Measurements from ENCODE around the gene WNT3A.

WNT3A gene

DNA sequence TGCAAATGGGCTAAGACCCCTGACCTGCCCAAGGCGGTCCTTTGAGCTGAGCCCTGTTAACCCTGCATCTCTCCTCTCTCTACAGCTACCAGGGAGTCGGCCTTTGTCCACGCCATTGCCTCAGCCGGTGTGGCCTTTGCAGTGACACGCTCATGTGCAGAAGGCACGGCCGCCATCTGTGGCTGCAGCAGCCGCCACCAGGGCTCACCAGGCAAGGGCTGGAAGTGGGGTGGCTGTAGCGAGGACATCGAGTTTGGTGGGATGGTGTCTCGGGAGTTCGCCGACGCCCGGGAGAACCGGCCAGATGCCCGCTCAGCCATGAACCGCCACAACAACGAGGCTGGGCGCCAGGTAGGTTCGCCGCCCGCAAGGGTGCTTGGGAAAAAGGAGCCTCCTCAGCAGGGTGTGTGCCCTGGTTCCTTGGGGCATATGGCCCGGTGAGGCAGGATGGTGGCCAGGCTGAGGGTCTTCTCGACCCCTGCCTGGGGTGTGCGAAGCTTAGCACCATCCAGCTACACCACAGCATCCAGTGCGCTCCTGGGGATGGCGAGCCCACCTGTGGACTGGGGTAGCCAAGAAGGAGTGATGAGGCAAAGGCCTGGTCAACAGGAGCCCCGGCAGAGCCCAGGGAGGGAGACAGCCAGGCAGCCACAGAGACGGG lies 43.9 kb downstream of the WNT3A start:
- DNase-seq, result no peak

DNA sequence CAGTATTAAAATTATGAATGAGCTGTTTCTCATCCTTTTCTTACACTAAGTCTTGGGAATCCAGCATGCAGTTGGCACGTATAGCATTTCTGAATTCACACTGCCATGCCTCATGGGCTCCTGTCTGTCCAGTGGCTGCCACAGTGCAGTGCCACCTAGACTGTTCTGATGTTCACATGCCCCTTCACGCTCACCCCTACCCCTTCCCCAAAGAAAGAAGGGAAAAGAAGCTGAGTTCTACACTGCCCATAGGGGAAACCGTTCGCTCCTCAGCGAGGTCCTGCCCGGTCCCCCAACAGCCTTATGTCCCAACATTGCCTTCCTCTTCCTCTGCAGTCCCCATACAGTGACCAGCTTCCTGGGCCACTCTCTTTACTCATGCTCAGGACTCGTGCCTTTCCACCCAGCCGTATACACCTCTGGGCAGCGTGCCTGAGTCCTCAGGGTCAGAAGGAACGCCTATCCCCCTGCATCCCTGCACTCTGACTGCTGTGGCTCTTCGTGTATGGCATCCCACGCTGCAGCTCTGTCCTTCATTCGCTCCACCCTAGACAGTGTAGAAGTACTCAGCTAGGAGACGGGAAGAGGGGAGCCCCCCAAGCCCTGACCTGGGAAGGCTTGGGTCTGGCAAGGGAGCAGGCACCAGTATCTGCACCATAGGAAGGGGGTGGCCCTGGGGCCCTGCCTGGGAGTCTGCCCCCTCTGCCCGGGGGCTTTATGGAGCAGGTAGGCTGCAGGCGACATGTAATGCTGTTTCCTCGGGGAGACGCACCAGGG lies 51.6 kb downstream of the WNT3A start:
- no peak for DNase-seq

- no peak for DNase-seq
These were observed 52.3 kb downstream of the WNT3A start for GRCh38 chr1:228058949-228059633.

GRCh38 chr1:228059634-228060457 lies 53.0 kb downstream of the WNT3A start:
- peak; percentile 21 to 78 for DNase-seq

GRCh38 chr1:228060458-228061190 lies 53.8 kb downstream of the WNT3A start:
- no peak for DNase-seq

- DNase-seq, result no peak
These were observed 54.8 kb downstream of the WNT3A start for GRCh38 chr1:228061411-228062084.

GRCh38 chr1:228062085-228062791 lies 55.4 kb downstream of the WNT3A start:
- DNase-seq, result no peak

DNA sequence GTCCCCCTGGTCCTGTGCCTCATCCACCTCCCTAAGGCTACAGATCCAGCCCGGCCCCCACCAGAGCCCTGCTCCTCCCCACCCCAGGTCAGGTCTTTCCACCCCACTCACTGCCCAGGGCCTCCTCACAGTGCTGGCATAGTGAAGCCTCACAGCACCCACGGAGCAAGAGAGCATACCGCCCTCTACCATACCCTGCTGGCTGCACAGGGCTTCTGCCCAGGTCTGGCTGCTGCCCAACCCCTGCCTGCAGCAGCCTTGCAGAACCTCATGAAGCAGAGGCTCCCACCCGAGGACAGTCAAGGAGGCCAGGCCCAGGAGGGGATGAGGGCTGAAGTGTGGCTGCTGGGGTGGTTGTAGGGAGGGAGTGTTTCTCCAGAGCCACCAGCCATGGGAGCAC lies 56.0 kb downstream of the WNT3A start:
- DNase-seq, result no peak

- DNase-seq, result no peak
These were observed 56.7 kb downstream of the WNT3A start for GRCh38 chr1:228063251-228064191.

DNA sequence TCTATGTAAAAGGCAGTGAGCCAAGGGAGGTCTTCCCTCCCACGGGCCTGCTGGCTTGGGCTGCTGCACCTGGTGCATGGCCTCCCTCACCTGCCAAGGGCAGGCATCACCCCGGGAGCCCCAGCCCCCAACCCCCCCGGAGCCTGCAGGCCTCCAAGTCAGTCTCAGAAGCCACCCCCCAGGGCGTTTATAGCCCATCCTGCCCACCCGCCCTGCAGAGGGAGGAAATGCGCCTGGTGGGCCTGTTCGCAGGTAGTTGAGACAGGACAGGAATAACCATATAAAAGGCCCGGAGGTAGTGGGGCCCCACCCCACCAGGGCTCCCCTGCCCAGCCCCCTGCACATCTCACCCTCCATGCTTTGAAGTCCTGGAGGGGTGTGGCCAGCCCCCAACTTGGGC lies 57.5 kb downstream of the WNT3A start:
- DNase-seq, result no peak

DNA sequence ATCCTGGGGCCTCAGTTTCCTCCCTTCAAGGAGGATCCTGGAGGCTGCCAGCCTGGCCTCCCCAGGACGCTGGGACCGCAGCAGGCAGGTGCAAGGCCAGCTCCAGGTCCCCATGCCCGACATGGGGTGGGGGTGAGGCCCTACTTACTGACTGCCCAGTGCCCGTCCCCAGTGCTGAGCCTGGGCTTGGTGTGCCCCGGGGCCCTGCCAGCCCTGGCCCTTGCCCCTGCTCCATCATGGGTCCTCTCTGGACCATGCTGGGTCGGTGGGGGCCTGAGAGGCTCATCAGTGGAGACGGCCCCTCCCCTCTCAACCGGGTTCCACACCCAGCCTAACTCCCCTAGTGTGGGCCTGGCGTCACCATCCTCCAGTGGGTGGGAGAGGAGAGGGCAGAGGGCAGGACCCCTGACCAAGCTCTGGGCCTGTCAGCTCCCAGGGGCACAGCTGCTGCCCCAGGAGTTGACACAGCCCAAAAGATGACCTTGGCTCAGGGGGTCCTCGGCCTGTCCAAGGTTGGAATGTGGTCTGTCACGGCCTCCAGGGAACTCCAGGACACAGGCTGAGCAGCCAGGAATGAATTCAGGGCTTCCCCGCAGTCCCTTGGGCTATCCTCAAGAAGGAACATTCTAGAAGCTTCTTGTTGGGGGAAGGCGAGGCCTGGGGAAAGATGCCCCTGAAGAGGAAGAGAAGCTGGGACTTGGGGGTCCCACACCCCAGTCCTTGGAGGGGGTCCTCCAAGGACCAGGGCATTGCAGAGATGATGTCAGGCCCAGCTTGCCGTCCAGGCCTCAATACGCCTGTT lies 58.1 kb downstream of the WNT3A start:
- DNase-seq, result no peak

GRCh38 chr1:228065543-228066347 lies 58.9 kb downstream of the WNT3A start:
- DNase-seq, result no peak

DNA sequence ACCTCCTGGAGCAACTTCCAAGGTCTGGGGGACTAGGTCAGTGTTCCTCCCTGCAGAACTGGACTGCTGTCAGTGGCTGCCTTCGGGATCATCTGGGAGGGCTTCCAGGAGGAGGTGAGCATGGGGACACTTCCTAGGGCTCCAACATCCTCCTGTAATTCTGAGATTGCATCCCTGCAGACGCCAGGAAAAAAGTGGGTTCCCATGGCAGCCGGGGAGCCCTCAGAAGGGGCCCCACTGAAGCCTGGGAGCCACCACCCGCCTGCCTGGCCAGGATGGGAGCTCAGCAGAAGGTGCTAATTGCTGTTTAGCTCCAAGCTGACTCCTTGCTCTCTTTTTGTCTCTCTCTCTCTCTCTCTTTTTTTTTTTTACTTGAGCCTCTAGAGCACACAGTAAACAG lies 59.6 kb downstream of the WNT3A start:
- DNase-seq, result no peak

DNA sequence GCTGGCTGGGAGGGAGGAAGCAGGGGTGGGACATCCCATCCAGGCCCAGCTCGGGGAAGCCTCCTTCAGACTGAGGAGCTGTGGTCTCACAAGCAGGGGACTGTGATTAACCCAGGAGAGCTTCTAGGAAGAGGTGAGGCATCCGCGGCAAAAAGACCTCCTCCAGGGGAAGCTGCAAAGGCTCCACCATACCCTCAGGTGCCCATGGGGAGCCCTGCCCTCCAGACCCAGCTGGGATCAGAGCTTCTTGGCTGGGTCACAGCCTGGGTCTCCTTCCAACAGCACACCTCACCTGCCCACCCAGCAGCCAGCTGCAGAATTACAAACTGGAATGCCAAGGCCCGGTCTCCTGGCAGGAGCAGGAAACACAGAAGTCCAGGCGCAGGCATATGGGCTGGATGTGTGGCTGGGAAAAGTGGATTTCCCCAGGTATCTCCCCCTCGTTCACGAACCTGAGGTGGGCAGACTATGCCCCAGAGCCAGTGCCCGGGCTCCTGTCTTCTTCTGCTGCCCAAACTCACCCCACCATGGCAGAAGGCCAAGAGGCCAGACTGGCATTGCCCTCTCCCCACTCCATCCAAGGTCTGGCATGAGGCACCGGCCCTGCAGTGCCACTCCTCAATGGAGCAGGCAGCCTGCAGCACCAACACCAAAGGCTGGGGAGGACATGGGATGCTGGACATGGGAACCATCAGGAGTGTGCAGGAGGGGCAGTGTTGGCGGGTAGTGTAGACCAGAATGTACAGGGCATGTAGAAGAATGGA lies 60.3 kb downstream of the WNT3A start:
- DNase-seq, result no peak

- no peak for DNase-seq
These were observed 61.6 kb downstream of the WNT3A start for GRCh38 chr1:228068359-228068758.

- no peak for DNase-seq
These were observed 63.4 kb downstream of the WNT3A start for GRCh38 chr1:228070173-228070572.

DNA sequence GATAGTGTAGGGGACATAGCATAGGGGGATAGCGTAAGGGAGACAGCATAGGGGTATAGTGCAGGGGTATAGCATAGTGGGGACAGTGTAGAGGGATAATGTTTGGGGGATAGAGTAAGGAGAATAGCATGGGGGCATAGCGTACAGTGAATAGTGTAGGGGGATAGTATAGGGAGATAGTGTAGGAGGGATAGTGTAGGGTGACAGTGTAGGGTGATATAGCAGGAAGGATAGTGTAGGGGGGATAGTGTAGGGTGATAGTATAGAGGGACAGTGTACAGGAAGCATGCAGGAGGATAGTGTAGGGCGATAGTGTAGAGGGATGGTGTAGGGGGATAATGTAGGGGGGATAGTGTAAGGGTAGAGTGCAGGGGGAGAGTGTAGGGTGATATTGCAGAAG lies 64.1 kb downstream of the WNT3A start:
- DNase-seq, result no peak

All from NCI-H526 (cell line).